GM20431 (cell line): ENCODE results near the gene BRD9.

Source experiments
- in situ Hi-C: fragments of 300-500 bp; cut with MseI, MboI; formaldehyde crosslinking; loops from one replicate; pipeline ENCODE4 v1.15.0; 2020; ENCODE audit warnings: low sequenced_read_pairs; ENCODE audit not compliant: unreplicated experiment

Gene BRD9

GRCh38 chr5:908172-908571 is 15.6 kb upstream of the BRD9 start:
- in situ Hi-C loops, result no loop called here

- in situ Hi-C loops, result no loop called here
These were observed 14.8 kb upstream of the BRD9 start for GRCh38 chr5:907366-907910.

- in situ Hi-C loops, result no loop called here
These were observed 12.6 kb upstream of the BRD9 start for GRCh38 chr5:905139-905642.

- in situ Hi-C loops, result no loop called here
These were observed 11.1 kb upstream of the BRD9 start for GRCh38 chr5:903756-904096.

GRCh38 chr5:902129-902916 is 9.7 kb upstream of the BRD9 start:
- in situ Hi-C loops, result no loop called here

- in situ Hi-C loops, result no loop called here
These were observed 8.2 kb upstream of the BRD9 start for GRCh38 chr5:900781-901180.

- in situ Hi-C loops, result no loop called here
These were observed 1.1 kb upstream of the BRD9 start for GRCh38 chr5:893711-894110.

GRCh38 chr5:893137-893506 is 521 bp upstream of the BRD9 start:
- in situ Hi-C loops, result no loop called here

GRCh38 chr5:891837-892393 is 686 bp downstream of the BRD9 start:
- in situ Hi-C loops, result no loop called here

- in situ Hi-C loops, result no loop called here
These were observed 1.3 kb downstream of the BRD9 start for GRCh38 chr5:891117-891836.

- in situ Hi-C loops, result no loop called here
These were observed 3.4 kb downstream of the BRD9 start for GRCh38 chr5:889075-889710.

GRCh38 chr5:888638-889035 is 4.0 kb downstream of the BRD9 start:
- in situ Hi-C loops, result no loop called here

GRCh38 chr5:887947-888637 is 4.5 kb downstream of the BRD9 start:
- in situ Hi-C loops, result no loop called here

- in situ Hi-C loops, result no loop called here
These were observed 5.8 kb downstream of the BRD9 start for GRCh38 chr5:886716-887325.

GRCh38 chr5:886036-886435 is 6.6 kb downstream of the BRD9 start:
- in situ Hi-C loops, result no loop called here

GRCh38 chr5:885529-885928 is 7.1 kb downstream of the BRD9 start:
- in situ Hi-C loops, result no loop called here

GRCh38 chr5:885127-885442 is 7.5 kb downstream of the BRD9 start:
- in situ Hi-C loops, result no loop called here

GRCh38 chr5:884345-885126 is 8.1 kb downstream of the BRD9 start:
- in situ Hi-C loops, result no loop called here
